CD4-positive, alpha-beta T cell treated with Interferon gamma for 1 hour (primary cell): ENCODE data around the gene RPS5.
"Not testable (repeated sequence)": the region's sequence is repeated elsewhere in the genome, so short reads cannot be mapped to it uniquely, and the experiment has no call there.

Source experiments
- DNase-seq: peaks from one replicate; pipeline ENCODE4 v3.0.0-alpha.2; 2020

The RPS5 gene

DNA sequence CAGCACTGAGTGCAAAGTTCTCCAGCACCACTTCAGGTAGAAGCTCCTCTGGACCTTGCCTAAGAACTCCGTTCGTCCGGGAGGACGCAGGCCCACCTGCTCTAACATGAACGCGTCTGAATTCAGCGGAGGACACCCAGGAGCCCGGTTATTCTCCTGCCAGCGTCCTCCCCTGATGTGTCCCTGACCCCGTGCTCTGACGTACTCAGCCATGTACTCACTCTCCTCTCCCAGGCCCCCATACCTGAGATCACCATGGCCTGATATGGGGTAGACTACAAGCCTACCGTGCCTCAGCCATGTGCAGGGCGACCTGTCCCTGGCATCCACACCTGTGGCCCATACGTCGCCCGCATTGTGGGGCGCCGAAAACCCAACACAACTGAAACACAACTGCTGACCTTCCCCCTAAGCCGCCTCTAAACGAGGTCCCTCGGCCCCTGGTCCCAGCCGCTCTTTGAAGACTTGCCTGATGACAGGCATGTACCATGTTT lies 20.6 kb downstream of the RPS5 start:
- no peak for DNase-seq

DNA sequence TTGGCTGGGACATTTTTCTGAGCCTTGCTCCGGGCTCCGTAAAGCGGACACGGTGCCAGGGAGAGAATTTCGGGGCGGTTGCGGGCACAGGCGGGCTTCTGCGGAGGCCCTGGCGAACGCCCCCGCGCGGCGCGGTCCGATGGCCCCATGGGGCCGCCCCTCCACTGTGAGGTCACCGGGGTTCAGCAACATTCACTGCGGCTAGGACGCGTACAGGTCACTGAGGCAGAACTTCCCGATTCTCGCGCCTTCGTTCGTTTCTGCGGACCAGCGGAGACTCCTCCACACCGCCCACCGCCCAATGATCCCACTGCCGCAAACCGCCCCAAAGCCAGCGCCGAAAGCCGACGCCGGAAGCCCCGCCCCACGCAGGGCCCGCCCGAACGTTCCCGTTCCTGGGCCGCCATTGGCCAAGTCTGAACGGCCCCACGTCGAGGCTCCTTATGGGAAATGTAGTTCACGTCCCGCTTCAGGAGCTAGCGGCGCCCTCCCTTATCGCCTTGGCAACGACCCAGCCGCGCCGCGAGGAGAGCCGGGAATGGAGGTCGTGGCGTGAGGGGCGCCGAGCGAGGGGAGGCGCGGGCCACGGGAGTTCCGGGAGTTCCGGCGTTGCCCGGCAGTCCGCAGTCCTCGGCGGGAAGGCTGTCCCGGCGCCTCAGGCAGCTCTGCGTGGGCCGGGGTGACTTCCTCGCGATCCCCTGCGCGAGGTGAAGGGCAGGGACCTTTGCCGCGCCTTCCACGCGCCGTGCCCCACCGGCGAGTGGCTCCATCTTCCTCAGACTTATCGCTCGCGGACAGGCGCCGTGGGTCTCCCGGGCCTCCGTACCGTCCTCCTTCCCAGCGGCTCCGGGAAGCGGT lies 21.3 kb downstream of the RPS5 start, which contains the start of gene ZNF584:
TSS of gene ZNF584 (plus strand) at position 498 of the 858 bp plus-strand sequence. CDS start 499 bp downstream, outside the sequence.
- peak; percentile 91 for DNase-seq

DNA sequence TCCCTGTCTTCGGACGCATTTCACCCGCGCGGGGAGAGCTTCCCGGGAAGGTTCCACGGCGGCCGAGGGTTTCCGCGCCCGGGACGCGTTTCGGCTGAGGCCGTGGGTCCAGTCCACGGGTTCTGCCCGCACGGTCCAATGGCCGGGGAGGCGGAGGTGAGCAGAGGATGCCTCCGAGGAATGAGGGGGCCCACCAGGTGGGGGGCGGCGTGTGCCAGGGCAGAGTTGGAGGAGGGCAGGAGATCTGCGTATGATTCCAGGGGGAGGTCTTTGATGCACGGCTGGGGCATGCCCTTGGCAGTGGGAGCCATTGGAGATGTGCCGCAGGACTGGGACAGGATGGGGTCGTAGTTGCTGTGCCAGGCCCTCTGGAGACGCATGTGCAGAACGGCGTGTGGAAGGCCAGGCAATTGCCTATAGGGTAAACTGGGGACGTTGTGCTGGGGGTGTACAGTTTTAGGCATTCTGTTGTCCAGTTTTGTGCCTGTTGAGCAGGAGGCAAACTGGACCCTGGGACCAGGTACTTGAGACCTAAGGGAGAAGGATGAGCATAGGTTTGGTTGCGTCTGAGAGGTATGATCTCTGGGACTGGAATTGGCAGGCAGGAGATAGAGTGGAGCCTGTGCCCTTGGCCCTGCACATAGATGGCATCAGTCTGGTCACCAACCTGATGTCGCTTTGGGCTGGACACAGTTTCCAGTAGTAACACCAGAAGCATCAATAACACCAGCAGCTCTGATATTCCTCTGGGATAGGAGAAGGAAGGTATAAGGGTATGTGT lies 22.1 kb downstream of the RPS5 start:
- DNase-seq = no peak

DNA sequence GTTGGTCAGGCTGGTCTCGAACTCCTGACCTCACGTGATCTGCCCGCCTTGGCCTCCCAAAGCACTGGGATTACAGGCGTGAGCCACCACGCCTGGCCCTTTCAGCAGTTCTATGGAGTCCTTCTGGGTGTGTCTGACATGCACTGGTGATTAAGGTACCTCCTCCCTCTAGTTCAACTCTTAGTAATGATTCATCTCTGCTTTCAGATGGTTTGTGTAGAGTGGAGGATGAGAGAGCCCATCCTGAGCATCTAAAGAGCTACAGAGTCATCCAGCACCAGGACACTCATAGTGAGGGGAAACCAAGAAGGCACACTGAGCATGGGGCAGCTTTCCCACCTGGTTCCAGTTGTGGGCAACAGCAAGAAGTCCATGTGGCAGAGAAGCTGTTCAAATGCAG lies 29.5 kb downstream of the RPS5 start:
- no peak for DNase-seq

DNA sequence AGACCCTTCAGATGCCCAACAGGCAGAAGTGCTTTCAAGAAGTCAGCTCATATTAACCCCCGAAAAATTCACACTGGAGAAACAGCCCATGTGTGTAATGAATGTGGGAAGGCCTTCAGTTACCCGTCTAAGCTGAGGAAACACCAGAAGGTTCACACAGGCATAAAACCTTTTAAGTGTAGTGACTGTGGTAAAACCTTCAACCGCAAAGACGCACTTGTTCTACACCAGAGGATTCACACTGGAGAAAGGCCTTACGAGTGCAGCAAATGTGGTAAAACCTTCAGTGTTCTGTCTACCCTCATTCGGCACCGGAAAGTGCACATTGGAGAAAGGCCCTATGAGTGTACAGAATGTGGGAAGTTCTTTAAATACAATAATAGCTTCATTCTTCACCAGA lies 30.0 kb downstream of the RPS5 start:
- no peak for DNase-seq

DNA sequence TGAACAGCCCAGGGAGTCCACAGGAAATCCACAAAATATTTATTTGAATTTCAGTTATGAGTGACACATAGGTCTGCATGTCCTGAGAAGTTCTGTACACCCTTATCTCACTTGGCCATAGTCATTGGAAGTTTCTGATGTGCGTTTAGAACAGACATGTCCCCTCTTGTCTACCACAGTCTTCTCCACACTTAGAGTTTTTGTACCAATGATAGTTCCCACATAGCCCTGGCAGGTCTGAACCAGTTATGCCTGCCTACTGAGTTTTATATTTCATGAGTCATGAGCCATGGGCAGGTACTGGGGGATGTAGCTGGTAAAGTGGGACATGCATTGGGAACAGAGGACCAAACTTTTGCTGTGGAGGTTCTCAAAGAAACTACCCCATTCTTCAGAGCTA lies 41.5 kb downstream of the RPS5 start:
- no peak for DNase-seq

DNA sequence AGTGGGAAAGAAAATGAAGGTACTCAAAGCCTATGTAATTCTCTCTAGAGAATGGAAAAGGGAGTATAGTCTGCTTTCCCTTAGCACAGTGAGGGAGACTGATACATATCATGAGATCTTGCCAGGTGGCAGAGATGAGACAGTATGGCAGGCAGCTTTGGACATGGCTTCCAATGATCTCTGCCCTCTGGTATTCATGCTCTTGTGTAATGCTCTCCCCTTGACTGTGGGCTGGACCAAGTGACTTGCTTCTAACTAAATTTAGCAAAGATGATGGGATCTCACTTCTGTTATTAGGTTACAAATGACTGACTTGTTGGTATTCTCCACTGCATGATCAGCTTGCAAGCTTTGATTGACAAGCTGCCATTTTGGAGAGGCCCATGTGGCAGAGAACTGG lies 42.7 kb downstream of the RPS5 start:
- no peak for DNase-seq

DNA sequence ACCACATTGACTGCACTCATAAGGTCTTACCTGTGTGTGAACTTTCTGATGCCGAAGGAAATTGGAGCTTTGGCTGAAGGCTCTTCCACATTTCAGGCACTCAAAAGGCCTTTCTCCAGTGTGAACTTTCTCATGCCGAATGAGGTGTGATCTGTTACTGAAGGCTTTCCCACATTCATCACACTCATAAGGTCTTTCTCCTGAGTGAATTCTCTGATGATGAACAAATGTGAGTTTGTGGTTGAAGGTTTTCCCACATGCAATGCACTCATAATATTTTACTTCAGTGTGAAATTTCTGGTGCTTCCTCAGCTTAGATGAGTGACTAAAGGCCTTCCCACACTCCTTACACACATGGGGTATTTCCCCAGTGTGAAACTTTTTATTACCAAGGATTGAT lies 47.1 kb downstream of the RPS5 start:
- DNase-seq = no peak

DNA sequence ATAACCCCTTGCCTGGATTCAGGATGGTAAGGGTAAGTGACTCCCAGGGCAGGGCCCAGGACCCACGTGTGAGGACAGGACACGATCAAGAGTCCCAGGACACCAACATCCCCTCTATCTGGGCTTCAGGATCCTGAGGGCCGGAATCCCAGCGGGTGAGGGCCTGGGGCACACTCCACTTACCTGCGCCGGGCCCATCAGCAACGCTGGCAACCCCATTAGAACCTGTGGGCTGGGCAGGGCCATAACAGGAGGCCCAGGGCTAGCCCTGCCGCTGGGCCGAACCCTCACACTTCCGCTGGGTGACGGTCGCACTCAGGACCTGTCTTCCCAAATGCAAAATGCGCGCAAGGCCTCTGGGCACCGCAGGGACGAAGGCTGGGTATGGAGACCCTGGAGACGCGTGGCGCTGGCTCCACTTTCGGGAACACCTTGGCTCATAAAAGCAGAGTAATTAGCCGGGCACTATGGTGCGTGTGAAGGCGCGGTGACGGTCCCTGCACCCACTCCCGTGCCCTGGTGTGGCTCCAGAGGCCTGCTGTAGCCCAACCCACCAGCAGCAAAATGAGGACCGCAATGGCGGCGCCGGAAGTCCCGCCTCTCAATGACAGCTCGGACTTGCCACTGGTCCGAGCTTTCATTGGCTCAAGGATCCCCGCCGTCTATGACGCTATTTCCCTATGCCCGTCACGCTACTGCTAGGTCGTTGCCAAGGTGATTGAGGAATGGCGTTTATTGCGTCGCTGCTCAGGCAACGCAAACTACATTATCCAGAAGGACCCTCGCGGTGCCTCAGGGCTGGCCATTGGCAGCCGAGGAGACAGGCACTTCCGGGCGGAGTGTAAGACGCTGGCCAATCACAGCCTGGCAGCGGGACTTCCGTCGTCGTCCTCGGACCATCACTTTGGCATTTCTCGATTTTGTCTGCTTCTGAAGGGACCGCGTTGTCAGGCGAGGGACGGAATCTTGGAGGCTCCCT lies 52.8 kb downstream of the RPS5 start, which contains the start of gene ZNF132:
TSS of gene ZNF132 (minus strand) at position 578 of the 979 bp plus-strand sequence. CDS start at position 246, 332 bp downstream.
- peak; percentile 99 for DNase-seq

DNA sequence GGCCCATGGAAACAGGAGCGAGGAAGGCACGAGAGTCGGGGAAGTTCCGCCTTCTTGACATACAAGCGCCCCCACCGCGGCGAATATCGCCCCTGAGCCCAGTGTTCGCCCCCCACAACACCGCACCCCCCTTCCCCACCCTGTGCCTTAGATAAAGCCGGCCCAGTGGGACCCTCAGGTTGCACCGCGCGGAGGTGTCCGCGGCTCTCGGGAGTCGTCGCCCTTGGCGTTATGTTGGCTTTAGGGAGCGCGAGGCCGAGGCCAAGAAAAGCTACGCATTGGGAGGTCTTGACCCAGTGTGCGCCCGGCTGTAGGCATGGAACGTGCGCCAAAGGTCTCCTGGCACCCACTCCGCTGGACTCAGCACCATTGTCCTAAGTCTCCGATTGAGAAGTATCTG lies 53.5 kb downstream of the RPS5 start:
- no peak for DNase-seq

DNA sequence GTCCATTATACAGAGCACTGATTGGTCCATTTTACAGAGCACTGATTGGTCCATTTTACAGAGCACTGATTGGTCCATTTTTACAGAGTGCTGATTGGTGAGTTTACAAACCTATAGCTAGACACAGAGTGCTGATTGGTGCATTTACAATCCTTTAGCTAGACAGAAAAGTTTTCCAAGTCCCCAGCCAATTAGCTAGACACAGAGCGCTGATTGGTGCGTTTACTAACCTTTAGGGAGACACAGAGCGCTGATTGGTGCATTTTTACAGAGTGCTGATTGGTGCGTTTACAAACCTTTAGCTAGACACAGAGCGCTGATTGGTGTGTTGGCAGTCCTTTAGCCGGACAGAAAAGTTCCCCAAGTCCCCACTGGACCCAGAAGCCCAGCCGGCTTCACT lies 55.9 kb downstream of the RPS5 start:
- DNase-seq = not testable (repeated sequence)
